WTC11 (cell line): ENCODE data around the gene MAGI3. TPM values are rescaled to one million over a fixed set of nuclear protein-coding genes. Genes with fewer than 3 reads are reported as not detected.

Experiments
- ATAC-seq: fragments of 200-7000 bp; cut with Tn5 transposase; 2 replicates; pipeline ENCODE4 v1.10.0; 2021; ENCODE audit warnings: mild to moderate bottlenecking, moderate library complexity
- CTCF ChIA-PET: fragments of 300-600 bp; sonication (Branson Sonifier 250); formaldehyde crosslinking; loops from one replicate; lab custom pipeline; 2021; ENCODE audit warnings: antibody characterized with exemption; lab: Charles Lee
- POLR2A ChIA-PET: fragments of 350-600 bp; sonication (Branson Sonifier 250); formaldehyde crosslinking; loops from one replicate; lab custom pipeline; 2021; ENCODE audit warnings: antibody characterized with exemption; lab: Charles Lee
- DNase-seq: peaks from one replicate; pipeline ENCODE4 v3.0.0; 2021; ENCODE audit warnings: low spot score
- H3K27ac Mint-ChIP-seq: 2 replicates; pipeline ENCODE4 v1.8.0; 2021; ENCODE audit warnings: mixed read lengths
- H3K27me3 Mint-ChIP-seq: 2 replicates; pipeline ENCODE4 v1.8.0; 2021; ENCODE audit warnings: low read depth, mild to moderate bottlenecking, moderate library complexity, mixed read lengths
- H3K36me3 Mint-ChIP-seq: 2 replicates; pipeline ENCODE4 v1.8.0; 2021; ENCODE audit warnings: mixed read lengths
- H3K4me1 Mint-ChIP-seq: 2 replicates; pipeline ENCODE4 v1.8.0; 2022; ENCODE audit warnings: mixed read lengths
- H3K4me3 Mint-ChIP-seq: 2 replicates; pipeline ENCODE4 v1.8.0; 2021; ENCODE audit warnings: mild to moderate bottlenecking, moderate library complexity, mixed read lengths
- H3K9me3 Mint-ChIP-seq: 2 replicates; pipeline ENCODE4 v1.8.0; 2021; ENCODE audit warnings: mixed read lengths
- GABPB1 ChIP-seq: sonication (generic); formaldehyde crosslinking; IDR thresholded peaks from 2 replicates; pipeline ENCODE4 v1.8.1; 2023; ENCODE audit warnings: mild to moderate bottlenecking, missing genetic modification reagents
- IRF2 ChIP-seq: sonication (generic); formaldehyde crosslinking; IDR thresholded peaks from 2 replicates; pipeline ENCODE4 v1.8.0; 2022; ENCODE audit warnings: low read depth, missing genetic modification reagents, borderline replicate concordance
- MXD4 ChIP-seq: fragments of 250-450 bp; sonication (Bioruptor Pico); IDR thresholded peaks from 2 replicates; pipeline ENCODE4 v1.8.0; 2021; ENCODE audit warnings: mild to moderate bottlenecking, moderate library complexity, borderline replicate concordance
- NR2C2 ChIP-seq: sonication (generic); formaldehyde crosslinking; IDR thresholded peaks from 2 replicates; pipeline ENCODE4 v1.8.0; 2022; ENCODE audit warnings: mild to moderate bottlenecking, missing genetic modification reagents
- SMAD3 ChIP-seq: sonication (generic); formaldehyde crosslinking; IDR thresholded peaks from 2 replicates; pipeline ENCODE4 v1.8.0; 2022; ENCODE audit warnings: missing genetic modification reagents, mild to moderate bottlenecking, borderline replicate concordance
- SP1 ChIP-seq: sonication (generic); formaldehyde crosslinking; conservative IDR thresholded peaks from 2 replicates; pipeline ENCODE4 v1.8.1; 2022; ENCODE audit warnings: missing genetic modification reagents
- ZNF425 ChIP-seq: fragments of 250-450 bp; sonication (Bioruptor Pico); conservative IDR thresholded peaks from 2 replicates; pipeline ENCODE4 v1.9.0; 2021; ENCODE audit warnings: mild to moderate bottlenecking
- total RNA-seq: library from RNA; stranded (reverse); gene quantifications from 3 replicates; pipeline ENCODE4 v1.2.3, GENCODE V29; 2021
- TF ChIP-seq, protein P1 (sequence below): sonication (generic); formaldehyde crosslinking; IDR thresholded peaks from 2 replicates; pipeline ENCODE4 v1.8.0; 2022; ENCODE audit warnings: mild to moderate bottlenecking, missing genetic modification reagents

The MAGI3 gene
- total RNA-seq, 1 experiment from 2014 or later: 9.7 TPM

- Mint-ChIP-seq H3K4me1 (no peaks in the 10 kb centered on the region), H3K27ac (no peak overlapping the region), H3K36me3 (peaks cover 11% of the 10 kb centered on the region), H3K4me3 (no peak overlapping the region), H3K9me3 (no peaks in the 10 kb centered on the region), H3K27me3 (no peaks in the 10 kb centered on the region)
- DNase-seq: no peak
- ChIA-PET CTCF (no interaction called here), POLR2A (no interaction called here)
- ATAC-seq: no peak
- no peak for TF ChIP-seq IRF2 (CRISPR knock-in tag)
- no peak for TF ChIP-seq SP1 (CRISPR knock-in tag)
- TF ChIP-seq MXD4 (CRISPR knock-in tag): no peak
- TF ChIP-seq ZNF425 (CRISPR knock-in tag): no peak
- TF ChIP-seq GABPB1 (CRISPR knock-in tag): no peak
- TF ChIP-seq SMAD3: no peak
- no peak for TF ChIP-seq NR2C2
- TF ChIP-seq, protein P1, sequence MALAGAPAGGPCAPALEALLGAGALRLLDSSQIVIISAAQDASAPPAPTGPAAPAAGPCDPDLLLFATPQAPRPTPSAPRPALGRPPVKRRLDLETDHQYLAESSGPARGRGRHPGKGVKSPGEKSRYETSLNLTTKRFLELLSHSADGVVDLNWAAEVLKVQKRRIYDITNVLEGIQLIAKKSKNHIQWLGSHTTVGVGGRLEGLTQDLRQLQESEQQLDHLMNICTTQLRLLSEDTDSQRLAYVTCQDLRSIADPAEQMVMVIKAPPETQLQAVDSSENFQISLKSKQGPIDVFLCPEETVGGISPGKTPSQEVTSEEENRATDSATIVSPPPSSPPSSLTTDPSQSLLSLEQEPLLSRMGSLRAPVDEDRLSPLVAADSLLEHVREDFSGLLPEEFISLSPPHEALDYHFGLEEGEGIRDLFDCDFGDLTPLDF (CRISPR knock-in tag): no peak
Measured at GRCh38 chr1:113734357-113735055, 344.2 kb downstream of the MAGI3 start.
